ENCODE data around the gene WDR89.

DNA sequence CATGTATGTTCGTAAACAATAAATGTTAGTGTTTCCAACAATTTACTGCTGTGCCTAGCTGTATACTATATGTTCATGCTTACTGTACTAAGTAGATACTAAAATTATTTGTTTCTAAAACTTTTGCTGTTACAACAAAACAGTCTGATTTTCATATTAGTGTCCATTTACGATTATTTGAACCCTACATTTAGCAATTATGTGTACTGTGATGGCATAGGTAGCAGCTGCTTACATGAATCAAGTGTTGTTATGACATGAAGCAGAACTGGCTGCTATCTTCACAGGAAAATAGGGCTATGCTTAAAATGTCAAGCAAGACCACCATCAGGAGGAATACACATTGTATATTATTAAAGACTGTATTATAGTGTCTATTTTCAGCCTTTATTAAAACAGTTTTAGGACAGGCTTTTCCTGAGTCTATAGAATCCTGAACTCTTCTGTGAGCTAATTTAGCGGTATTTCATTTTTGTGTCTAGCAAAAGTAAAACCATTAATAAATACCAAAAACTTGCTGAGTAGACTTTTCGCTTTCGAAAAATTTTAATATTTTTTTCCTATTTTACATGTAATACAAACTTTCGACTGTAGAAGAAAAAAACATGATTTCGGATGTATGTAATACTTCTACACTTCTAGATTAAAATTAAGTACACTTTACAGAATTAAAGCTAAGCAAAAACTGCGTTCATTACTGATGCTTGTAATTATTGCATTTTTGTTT, 1.1 kb upstream of the WDR89 start:
- no peak for TF ChIP-seq POLR2A (IDR thresholded peaks at IDR 0.05)
- TF ChIP-seq, protein P1, sequence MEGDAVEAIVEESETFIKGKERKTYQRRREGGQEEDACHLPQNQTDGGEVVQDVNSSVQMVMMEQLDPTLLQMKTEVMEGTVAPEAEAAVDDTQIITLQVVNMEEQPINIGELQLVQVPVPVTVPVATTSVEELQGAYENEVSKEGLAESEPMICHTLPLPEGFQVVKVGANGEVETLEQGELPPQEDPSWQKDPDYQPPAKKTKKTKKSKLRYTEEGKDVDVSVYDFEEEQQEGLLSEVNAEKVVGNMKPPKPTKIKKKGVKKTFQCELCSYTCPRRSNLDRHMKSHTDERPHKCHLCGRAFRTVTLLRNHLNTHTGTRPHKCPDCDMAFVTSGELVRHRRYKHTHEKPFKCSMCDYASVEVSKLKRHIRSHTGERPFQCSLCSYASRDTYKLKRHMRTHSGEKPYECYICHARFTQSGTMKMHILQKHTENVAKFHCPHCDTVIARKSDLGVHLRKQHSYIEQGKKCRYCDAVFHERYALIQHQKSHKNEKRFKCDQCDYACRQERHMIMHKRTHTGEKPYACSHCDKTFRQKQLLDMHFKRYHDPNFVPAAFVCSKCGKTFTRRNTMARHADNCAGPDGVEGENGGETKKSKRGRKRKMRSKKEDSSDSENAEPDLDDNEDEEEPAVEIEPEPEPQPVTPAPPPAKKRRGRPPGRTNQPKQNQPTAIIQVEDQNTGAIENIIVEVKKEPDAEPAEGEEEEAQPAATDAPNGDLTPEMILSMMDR (IDR thresholded peaks at IDR 0.05) = peak in 1 of 6 experiments; percentile 7
